ENCODE measurements around the gene KLHL17. TPM values are rescaled to one million over a fixed set of nuclear protein-coding genes. Genes with fewer than 3 reads are reported as not detected.

KLHL17 gene
- total RNA-seq, 1 experiment from 2014 or later: 41.4 TPM

GRCh38 chr1:928825-929661 is 31.3 kb upstream of the KLHL17 start:
- TF ChIP-seq CTCF (conservative IDR thresholded peaks at IDR 0.05): no peak
- Histone ChIP-seq H3K27me3 (ENCODE audit: insufficient read depth, low read length) (peaks cover 78% of the 10 kb centered on the region), H3K23me2 (ENCODE audit: insufficient read length, low read depth, low read length, poor library complexity, severe bottlenecking) (peaks cover 7% of the 10 kb centered on the region), H3K56ac (ENCODE audit: insufficient read length, low read depth, low read length) (no peak overlapping the region), H3T11ph (ENCODE audit: low read length) (no peak overlapping the region), H3K79me1 (ENCODE audit: insufficient read depth, low read depth, low read length, poor library complexity, severe bottlenecking) (no peaks in the 10 kb centered on the region), H3K9ac (ENCODE audit: extremely low read depth, insufficient read length, low read length) (no peak overlapping the region), H2AFZ (ENCODE audit: low read length) (no peak overlapping the region), H3K14ac (ENCODE audit: insufficient read depth, low read length) (no peak overlapping the region; the same call in 1 of the 2 replicates), H4K5ac (ENCODE audit: insufficient read length, low read depth, low read length) (no peak overlapping the region), H4K91ac (ENCODE audit: insufficient read length, low read depth, low read length) (no peak overlapping the region), H3K4me2 (ENCODE audit: insufficient read depth, insufficient read length, low read length) (no peak overlapping the region), H3K18ac (ENCODE audit: insufficient read length, low read depth, low read length) (no peak overlapping the region), H2BK12ac (ENCODE audit: insufficient read length, low read depth, low read length) (no peak overlapping the region), H4K8ac (replicated peaks; ENCODE audit: insufficient read length, low read depth, low read length) (no peak overlapping the region), H3K9me3 (ENCODE audit: control insufficient read depth, low read depth, low read length) (no peaks in the 10 kb centered on the region), H3K79me2 (ENCODE audit: insufficient read depth, low read length) (no peaks in the 10 kb centered on the region), H3K4ac (ENCODE audit: low read depth, low read length) (no peak overlapping the region), H2AK5ac (ENCODE audit: insufficient read length, low read length) (no peak overlapping the region), H2BK120ac (ENCODE audit: low read depth, low read length, poor library complexity, severe bottlenecking) (no peak overlapping the region), H2BK20ac (ENCODE audit: low read depth, low read length, poor library complexity, severe bottlenecking) (no peak overlapping the region), H3K23ac (ENCODE audit: insufficient read length, low read depth, low read length) (no peak overlapping the region), H2BK15ac (ENCODE audit: low read depth, low read length) (no peak overlapping the region), H4K20me1 (ENCODE audit: control insufficient read depth, insufficient read depth, insufficient read length) (peaks cover 10% of the 10 kb centered on the region), H3K27ac (ENCODE audit: insufficient read length, low read depth, low read length) (no peak overlapping the region), H3K4me1 (ENCODE audit: insufficient read depth, low read length) (no peaks in the 10 kb centered on the region), H2BK5ac (ENCODE audit: insufficient read length, low read length) (no peak overlapping the region)
- H3K4me3 Mint-ChIP-seq: no peak overlapping the region
- H3K9me3 Mint-ChIP-seq: peaks cover 0 to 4% of the 10 kb centered on the region in 2 experiments; a peak in 1 of 5 replicates
- peaks cover 92% of the 10 kb centered on the region for H3K27me3 Mint-ChIP-seq (ENCODE audit: low read depth)
- WGBS (ENCODE audit: extremely low coverage, insufficient read length, low lambda C conversion rate): no CpG with 5 or more reads among the region's 40 CpGs
- DNase-seq: no peak
- no peak overlapping the region for H3K27ac Mint-ChIP-seq
- H3K36me3 Mint-ChIP-seq (ENCODE audit: insufficient read depth in 1 of 3, low read depth in 3 of 3): peaks cover 0 to 3% (median 0%) of the 10 kb centered on the region in 3 experiments; a peak in 2 of 7 replicates
- H3K4me1 Mint-ChIP-seq: peaks cover 8 to 29% of the 10 kb centered on the region in 2 experiments; a peak in 3 of 4 replicates

Measured in H9 (cell line).